NT2/D1 (cell line): Measurements from ENCODE around the gene DCDC2C.

Source experiments
- DNase-seq: peaks from one replicate; pipeline ENCODE4 v3.0.0-alpha.2; 2011; ENCODE audit warnings: low read depth, low spot score
- H3K27me3 ChIP-seq: 2 replicates; pipeline ENCODE4 v1.6.0; 2011; ENCODE audit warnings: mild to moderate bottlenecking; ENCODE audit not compliant: insufficient read length, insufficient read depth
- H3K36me3 ChIP-seq: 2 replicates; pipeline ENCODE4 v1.6.1; 2011; ENCODE audit warnings: mild to moderate bottlenecking, low read length, mixed read lengths; ENCODE audit not compliant: insufficient read depth, insufficient read length
- H3K4me1 ChIP-seq: 2 replicates; pipeline ENCODE4 v1.5.1; 2011; ENCODE audit not compliant: insufficient read depth, insufficient read length
- H3K4me3 ChIP-seq: 2 replicates; pipeline ENCODE4 v1.5.1; 2011; ENCODE audit warnings: low read depth; ENCODE audit not compliant: insufficient read length
- H3K9ac ChIP-seq: 2 replicates; pipeline ENCODE4 v1.6.0; 2011; ENCODE audit warnings: low read depth; ENCODE audit not compliant: insufficient read length
- H3K9me3 ChIP-seq: 2 replicates; pipeline ENCODE4 v1.5.1; 2011; ENCODE audit warnings: mild to moderate bottlenecking, low read length; ENCODE audit not compliant: insufficient read depth
- SUZ12 ChIP-seq: IDR thresholded peaks from 2 replicates; pipeline ENCODE4 v1.6.1; 2011; ENCODE audit not compliant: insufficient read length, insufficient read depth; ENCODE audit errors: extremely low read depth
- YY1 ChIP-seq: IDR thresholded peaks from 2 replicates; pipeline ENCODE4 v1.6.1; 2011; ENCODE audit not compliant: insufficient read length, insufficient read depth
- ZNF274 ChIP-seq: IDR thresholded peaks from 2 replicates; pipeline ENCODE4 v1.6.1; 2011; ENCODE audit warnings: mild to moderate bottlenecking, low read depth, low read length

DCDC2C gene

GRCh38 chr2:3704692-3705091, 1.3 kb downstream of the DCDC2C start:
- Histone ChIP-seq H3K9ac (no peak overlapping the region), H3K4me1 (no peaks in the 10 kb centered on the region), H3K9me3 (no peaks in the 10 kb centered on the region), H3K27me3 (peaks cover 37% of the 10 kb centered on the region), H3K36me3 (no peaks in the 10 kb centered on the region), H3K4me3 (no peak overlapping the region)
- no peak for DNase-seq
- TF ChIP-seq ZNF274 (no peak), YY1 (no peak), SUZ12 (no peak)

- Histone ChIP-seq H3K36me3 (no peaks in the 10 kb centered on the region), H3K9me3 (no peaks in the 10 kb centered on the region), H3K27me3 (peaks cover 32% of the 10 kb centered on the region), H3K4me3 (no peak overlapping the region), H3K4me1 (no peaks in the 10 kb centered on the region), H3K9ac (no peak overlapping the region)
- TF ChIP-seq SUZ12: no peak
- no peak for TF ChIP-seq ZNF274
- TF ChIP-seq YY1: no peak
- DNase-seq: no peak
Observed at GRCh38 chr2:3705782-3706181, 2.4 kb downstream of the DCDC2C start.

GRCh38 chr2:3706892-3707291, 3.5 kb downstream of the DCDC2C start:
- Histone ChIP-seq H3K9ac (no peak overlapping the region), H3K36me3 (no peaks in the 10 kb centered on the region), H3K4me1 (no peaks in the 10 kb centered on the region), H3K4me3 (no peak overlapping the region), H3K27me3 (peaks cover 21% of the 10 kb centered on the region), H3K9me3 (no peaks in the 10 kb centered on the region)
- TF ChIP-seq SUZ12 (no peak), YY1 (no peak), ZNF274 (no peak)
- no peak for DNase-seq

- Histone ChIP-seq H3K36me3 (no peaks in the 10 kb centered on the region), H3K4me1 (no peaks in the 10 kb centered on the region), H3K9ac (no peak overlapping the region), H3K4me3 (no peak overlapping the region), H3K9me3 (no peaks in the 10 kb centered on the region), H3K27me3 (peaks cover 5% of the 10 kb centered on the region)
- no peak for TF ChIP-seq ZNF274
- no peak for TF ChIP-seq SUZ12
- no peak for TF ChIP-seq YY1
- no peak for DNase-seq
Observed at GRCh38 chr2:3708576-3708975, 5.2 kb downstream of the DCDC2C start.

- no peaks in the 10 kb centered on the region for H3K27me3 ChIP-seq
- H3K36me3 ChIP-seq: no peaks in the 10 kb centered on the region
- no peak for DNase-seq
- TF ChIP-seq ZNF274 (no peak), SUZ12 (no peak)
- no peak overlapping the region for H3K9ac ChIP-seq
- no peak overlapping the region for H3K4me3 ChIP-seq
- H3K4me1 ChIP-seq: no peaks in the 10 kb centered on the region
- no peaks in the 10 kb centered on the region for H3K9me3 ChIP-seq
Observed at GRCh38 chr2:3709225-3709624, 5.8 kb downstream of the DCDC2C start.

GRCh38 chr2:3712424-3712823, 9.0 kb downstream of the DCDC2C start:
- Histone ChIP-seq H3K4me1 (no peaks in the 10 kb centered on the region), H3K27me3 (no peaks in the 10 kb centered on the region), H3K9ac (no peak overlapping the region), H3K4me3 (no peak overlapping the region), H3K9me3 (no peaks in the 10 kb centered on the region), H3K36me3 (no peaks in the 10 kb centered on the region)
- TF ChIP-seq SUZ12 (no peak), ZNF274 (no peak), YY1 (no peak)
- no peak for DNase-seq

GRCh38 chr2:3712831-3713503, 9.6 kb downstream of the DCDC2C start:
- Histone ChIP-seq H3K9me3 (no peaks in the 10 kb centered on the region), H3K4me3 (no peak overlapping the region), H3K4me1 (no peaks in the 10 kb centered on the region), H3K36me3 (no peaks in the 10 kb centered on the region), H3K27me3 (no peaks in the 10 kb centered on the region), H3K9ac (no peak overlapping the region)
- no peak for TF ChIP-seq SUZ12
- DNase-seq: no peak
